ENCODE measurements around the gene ATAD3B.
"Not testable (repeated sequence)": the region's sequence is repeated elsewhere in the genome, so short reads cannot be mapped to it uniquely, and the experiment has no call there.

DNA sequence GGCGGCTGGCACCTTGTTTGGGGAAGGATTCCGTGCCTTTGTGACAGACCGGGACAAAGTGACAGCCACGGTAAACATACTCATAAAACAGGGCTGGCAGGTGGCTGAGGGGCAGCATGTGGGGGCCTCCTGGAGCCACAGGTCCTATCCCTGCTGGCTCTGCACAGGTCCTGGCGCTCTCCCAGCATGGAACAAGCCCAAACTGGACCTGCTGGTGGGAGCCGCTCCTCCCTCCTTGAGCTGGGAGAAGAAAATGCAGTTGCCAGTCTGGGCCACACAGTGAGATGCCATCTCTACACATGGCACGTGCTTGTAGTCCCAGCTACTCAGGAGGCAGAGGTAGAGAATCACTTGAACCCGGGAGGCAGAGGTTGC is 19.2 kb upstream of the ATAD3B start:
- TF ChIP-seq, protein P1, sequence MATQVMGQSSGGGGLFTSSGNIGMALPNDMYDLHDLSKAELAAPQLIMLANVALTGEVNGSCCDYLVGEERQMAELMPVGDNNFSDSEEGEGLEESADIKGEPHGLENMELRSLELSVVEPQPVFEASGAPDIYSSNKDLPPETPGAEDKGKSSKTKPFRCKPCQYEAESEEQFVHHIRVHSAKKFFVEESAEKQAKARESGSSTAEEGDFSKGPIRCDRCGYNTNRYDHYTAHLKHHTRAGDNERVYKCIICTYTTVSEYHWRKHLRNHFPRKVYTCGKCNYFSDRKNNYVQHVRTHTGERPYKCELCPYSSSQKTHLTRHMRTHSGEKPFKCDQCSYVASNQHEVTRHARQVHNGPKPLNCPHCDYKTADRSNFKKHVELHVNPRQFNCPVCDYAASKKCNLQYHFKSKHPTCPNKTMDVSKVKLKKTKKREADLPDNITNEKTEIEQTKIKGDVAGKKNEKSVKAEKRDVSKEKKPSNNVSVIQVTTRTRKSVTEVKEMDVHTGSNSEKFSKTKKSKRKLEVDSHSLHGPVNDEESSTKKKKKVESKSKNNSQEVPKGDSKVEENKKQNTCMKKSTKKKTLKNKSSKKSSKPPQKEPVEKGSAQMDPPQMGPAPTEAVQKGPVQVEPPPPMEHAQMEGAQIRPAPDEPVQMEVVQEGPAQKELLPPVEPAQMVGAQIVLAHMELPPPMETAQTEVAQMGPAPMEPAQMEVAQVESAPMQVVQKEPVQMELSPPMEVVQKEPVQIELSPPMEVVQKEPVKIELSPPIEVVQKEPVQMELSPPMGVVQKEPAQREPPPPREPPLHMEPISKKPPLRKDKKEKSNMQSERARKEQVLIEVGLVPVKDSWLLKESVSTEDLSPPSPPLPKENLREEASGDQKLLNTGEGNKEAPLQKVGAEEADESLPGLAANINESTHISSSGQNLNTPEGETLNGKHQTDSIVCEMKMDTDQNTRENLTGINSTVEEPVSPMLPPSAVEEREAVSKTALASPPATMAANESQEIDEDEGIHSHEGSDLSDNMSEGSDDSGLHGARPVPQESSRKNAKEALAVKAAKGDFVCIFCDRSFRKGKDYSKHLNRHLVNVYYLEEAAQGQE (IDR thresholded peaks at IDR 0.05; ENCODE audit: low read depth, low read length), result not testable (repeated sequence)
- not testable (repeated sequence) for TF ChIP-seq BMI1 (IDR thresholded peaks at IDR 0.05; ENCODE audit: borderline replicate concordance)
